GM12892 (cell line): ENCODE data around the gene SCARB2.

ENCODE experiments used
- POLR2A ChIP-seq: IDR thresholded peaks from 2 replicates; pipeline ENCODE4 v1.6.1; 2011; ENCODE audit warnings: low read depth, low read length, control low read depth
- POLR2AphosphoS5 ChIP-seq: IDR thresholded peaks from 2 replicates; pipeline ENCODE4 v1.6.1; 2011; ENCODE audit warnings: low read depth, low read length, control low read depth
- TAF1 ChIP-seq: IDR thresholded peaks from 2 replicates; pipeline ENCODE4 v1.6.1; 2011; ENCODE audit warnings: low read depth, mild to moderate bottlenecking, control low read depth, low read length, borderline replicate concordance

DNA sequence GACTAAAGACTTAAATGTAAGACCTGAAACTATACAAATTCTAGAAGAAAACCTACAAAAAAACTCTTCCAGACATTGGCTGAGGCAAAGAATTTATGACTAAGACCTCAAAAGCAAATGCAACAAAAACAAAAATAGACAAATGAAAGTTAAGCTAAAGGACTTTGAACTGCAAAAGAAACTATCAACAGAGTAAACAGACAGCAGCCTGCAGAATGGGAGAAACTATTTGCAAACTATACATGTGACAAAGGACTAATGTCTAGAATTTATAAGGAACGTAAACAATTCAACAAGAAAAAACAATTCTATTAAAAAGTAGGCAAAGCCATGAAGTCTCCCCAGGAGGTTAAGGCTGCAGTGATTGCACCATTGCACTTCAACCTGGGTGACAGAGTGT lies 46.9 kb upstream of the SCARB2 start:
- no peak for TF ChIP-seq POLR2A
- TF ChIP-seq POLR2AphosphoS5: no peak
- TF ChIP-seq TAF1: no peak
